ENCODE measurements around the gene MAML3.

- TF ChIP-seq POLR2A (IDR thresholded peaks at IDR 0.05; ENCODE audit: low read length) (no peak), GATA1 (IDR thresholded peaks at IDR 0.05; ENCODE audit: low read depth, low read length) (no peak)
These were observed 34.9 kb downstream of the MAML3 start for GRCh38 chr4:140118931-140119640.
